HepG2 (cell line): Measurements from ENCODE around the gene TPRG1. TPM values are rescaled to one million over a fixed set of nuclear protein-coding genes. Genes with fewer than 3 reads are reported as not detected.

ENCODE experiments used
- ATAC-seq: fragments of 200-7000 bp; cut with Tn5 transposase; 3 replicates; pipeline ENCODE4 v1.9.1; 2020; ENCODE audit warnings: mild to moderate bottlenecking, moderate library complexity
- BruUV-seq: library from RNA; stranded (reverse); fragments of 400-500 nt; replicated peaks from 2 replicates; lab custom pipeline; 2021; lab: Mats Ljungman, UMichigan
- CTCF ChIA-PET: fragments of 300-600 bp; formaldehyde crosslinking; extraction: SDS; loops from one replicate; lab custom pipeline; 2021; ENCODE audit warnings: low total read pairs, inconsistent platforms, low intra/inter-chr PET ratio; lab: Yijun Ruan, JAX
- POLR2A ChIA-PET: fragments of 350-600 bp; sonication (Branson Sonifier 250); formaldehyde crosslinking; loops from one replicate; lab custom pipeline; 2020; ENCODE audit warnings: antibody characterized with exemption, inconsistent platforms; lab: Yijun Ruan, JAX
- DNase-seq: peaks from one replicate; pipeline ENCODE4 v3.0.0-alpha.2; 2015; ENCODE audit warnings: low spot score
- FAIRE-seq: peaks from 3 replicates; lab custom pipeline; 2011; peaks lifted over from hg19 to GRCh38; lab: Jason Lieb, UNC
- H2AFZ ChIP-seq: one replicate; pipeline ENCODE4 v1.6.1; 2011; ENCODE audit warnings: low read length, inconsistent platforms
- H3K27ac ChIP-seq: fragments of 300-600 bp; 3 replicates; pipeline ENCODE4 v1.8.0; 2011; ENCODE audit warnings: mixed run types, mild to moderate bottlenecking, mixed read lengths, low read length, inconsistent platforms; ENCODE audit not compliant: insufficient read depth; ENCODE audit errors: extremely low read length
- H3K27me3 ChIP-seq, 2 experiments: fragments of 200-600 bp in 1 of 2; 2 replicates in 1 of 2; 3 replicates in 1 of 2; pipeline versions ENCODE4 v1.6.0 to v1.8.0; 2011; ENCODE audit warnings: low read length in 2 of 2, mild to moderate bottlenecking in 2 of 2, moderate library complexity in 2 of 2, inconsistent platforms in 1 of 2; ENCODE audit not compliant: insufficient read depth in 2 of 2, control insufficient read depth in 1 of 2
- H3K36me3 ChIP-seq, 2 experiments: fragments of 200-600 bp in 1 of 2; replicated peaks in 1 of 2; 2 replicates in 1 of 2; 3 replicates in 1 of 2; pipeline versions ENCODE4 v1.5.1 to v1.8.0; 2011; ENCODE audit warnings: low read length in 2 of 2, inconsistent platforms in 1 of 2; ENCODE audit not compliant: insufficient read depth in 2 of 2, control insufficient read depth in 1 of 2
- H3K4me1 ChIP-seq: 2 replicates; pipeline ENCODE4 v1.5.1; 2012; ENCODE audit warnings: low read length, inconsistent platforms; ENCODE audit not compliant: insufficient read depth
- H3K4me2 ChIP-seq: 2 replicates; pipeline ENCODE4 v1.6.0; 2011; ENCODE audit warnings: low read depth, low read length, inconsistent platforms
- H3K4me3 ChIP-seq, 3 experiments: fragments of 200-600 bp in 1 of 3; sonication (generic), shearing (Covaris generic) in 1 of 3; replicated peaks in 1 of 3; 2 replicates each; pipeline ENCODE4 v1.5.1; 2011 to 2016; ENCODE audit warnings: low read length in 3 of 3, inconsistent platforms in 2 of 3, low read depth in 2 of 3, mild to moderate bottlenecking in 2 of 3, control low read depth in 1 of 3, mixed read lengths in 1 of 3; ENCODE audit not compliant: insufficient read depth in 1 of 3
- H3K79me2 ChIP-seq: one replicate; pipeline ENCODE4 v1.6.1; 2011; ENCODE audit warnings: low read length, inconsistent platforms; ENCODE audit not compliant: insufficient read depth
- H3K9ac ChIP-seq: 2 replicates; pipeline ENCODE4 v1.6.0; 2011; ENCODE audit warnings: mild to moderate bottlenecking, low read depth, low read length, inconsistent platforms; ENCODE audit not compliant: insufficient read depth
- H3K9me3 ChIP-seq: 2 replicates; pipeline ENCODE4 v1.5.1; 2012; ENCODE audit warnings: mild to moderate bottlenecking, low read length
- H4K20me1 ChIP-seq: 2 replicates; pipeline ENCODE4 v1.6.0; 2011; ENCODE audit warnings: inconsistent platforms, mild to moderate bottlenecking, low read length, moderate library complexity; ENCODE audit not compliant: insufficient read depth
- CAMTA2 ChIP-seq: sonication (generic); formaldehyde crosslinking; IDR thresholded peaks from 2 replicates; pipeline ENCODE4 v1.4.0; 2020; ENCODE audit warnings: mild to moderate bottlenecking, missing genetic modification reagents, borderline replicate concordance
- ESRRA ChIP-seq: sonication (generic); formaldehyde crosslinking; IDR thresholded peaks from 2 replicates; pipeline ENCODE4 v1.5.1; 2020; ENCODE audit warnings: mild to moderate bottlenecking, low read depth, missing genetic modification reagents
- HDAC2 ChIP-seq: sonication (generic); formaldehyde crosslinking; IDR thresholded peaks from 2 replicates; pipeline ENCODE4 v1.4.0; 2020; ENCODE audit warnings: missing genetic modification reagents
- KIAA2018 ChIP-seq: sonication (generic); formaldehyde crosslinking; IDR thresholded peaks from 2 replicates; pipeline ENCODE4 v1.5.0; 2020; ENCODE audit warnings: mild to moderate bottlenecking, missing genetic modification reagents, borderline replicate concordance
- KMT2B ChIP-seq: IDR thresholded peaks from 2 replicates; pipeline ENCODE4 v1.6.1; 2016; ENCODE audit warnings: missing genetic modification reagents, missing compliant biosample characterization
- MBD4 ChIP-seq: IDR thresholded peaks from 2 replicates; pipeline ENCODE4 v1.6.1; 2012; ENCODE audit warnings: low read length, inconsistent platforms, borderline replicate concordance
- MYNN ChIP-seq: sonication (generic); formaldehyde crosslinking; IDR thresholded peaks from 2 replicates; pipeline ENCODE4 v1.4.0; 2020; ENCODE audit warnings: mild to moderate bottlenecking, low read depth, missing genetic modification reagents
- NR1H2 ChIP-seq: sonication (generic); formaldehyde crosslinking; IDR thresholded peaks from 2 replicates; pipeline ENCODE4 v1.8.1; 2022; ENCODE audit warnings: low read depth, missing genetic modification reagents, borderline replicate concordance
- ZBTB46 ChIP-seq: sonication (generic); formaldehyde crosslinking; IDR thresholded peaks from 2 replicates; pipeline ENCODE4 v1.4.0; 2020; ENCODE audit warnings: mild to moderate bottlenecking, missing genetic modification reagents, borderline replicate concordance
- ZNF10 ChIP-seq: sonication (generic); formaldehyde crosslinking; IDR thresholded peaks from 2 replicates; pipeline ENCODE4 v1.4.0; 2020; ENCODE audit warnings: mild to moderate bottlenecking, low read depth, missing genetic modification reagents, borderline replicate concordance
- ZNF12 ChIP-seq: sonication (generic); formaldehyde crosslinking; IDR thresholded peaks from 2 replicates; pipeline ENCODE4 v1.5.0; 2020; ENCODE audit warnings: missing genetic modification reagents
- ZNF510 ChIP-seq: sonication (generic); formaldehyde crosslinking; IDR thresholded peaks from 2 replicates; pipeline ENCODE4 v1.4.0; 2020; ENCODE audit warnings: low read depth, mild to moderate bottlenecking, missing genetic modification reagents
- ZNF558 ChIP-seq: sonication (generic); formaldehyde crosslinking; IDR thresholded peaks from 2 replicates; pipeline ENCODE4 v1.9.0; 2022; ENCODE audit warnings: mild to moderate bottlenecking, missing genetic modification reagents, borderline replicate concordance
- ZNF710 ChIP-seq: sonication (generic); formaldehyde crosslinking; IDR thresholded peaks from 2 replicates; pipeline ENCODE4 v1.5.0; 2020; ENCODE audit warnings: mild to moderate bottlenecking, missing genetic modification reagents, borderline replicate concordance
- in situ Hi-C: cut with HindIII; loops from 2 replicates; pipeline ENCODE4 v1.10.0; 2017; ENCODE audit warnings: low pct_unique_long_range_greater_than_20kb; ENCODE audit not compliant: extremely low pct_ligation_motif_present
- intact Hi-C: fragments of 100-400 bp; cut with micrococcal nuclease; formaldehyde crosslinking; loops from one replicate; pipeline ENCODE4 v1.10.0; 2022; ENCODE audit not compliant: unreplicated experiment
- polyA plus RNA-seq, 8 experiments: library from polyadenylated mRNA; depleted of rRNA in 3 of 8; stranded (reverse) in 7 of 8; unstranded in 1 of 8; fragments of >200 nt; fragmentation: Illumina TruSeq in 4 of 8; extraction: Trizol in 4 of 8; gene quantifications; 2 replicates each; pipeline versions ENCODE4 v1.2.1 to v1.2.3, GENCODE V29; 2011 to 2016; ENCODE audit warnings: low read depth in 4 of 8, missing spikeins in 1 of 8, mixed read lengths in 1 of 8; ENCODE audit not compliant: insufficient read depth in 1 of 8
- total RNA-seq, 5 experiments: library from RNA; depleted of rRNA; stranded (reverse); fragments of >200 nt; fragmentation: Illumina TruSeq; extraction: Trizol; gene quantifications; 2 replicates each; pipeline ENCODE4 v1.2.3, GENCODE V29; 2016; ENCODE audit warnings: low read depth in 1 of 5

TPRG1 gene
- total and polyA plus RNA-seq, 2 of the 13 experiments (the other 11 are each of a cell fraction or from before 2014, with no cell fraction given), result 0.17 TPM; not detected in 1

GRCh38 chr3:189192725-189193124 lies 21.0 kb downstream of the TPRG1 start:
- no TSS peak for BruUV-seq
- CTCF ChIA-PET, result no interaction called here
- H3K4me2 ChIP-seq, result no peak overlapping the region
- H4K20me1 ChIP-seq, result no peaks in the 10 kb centered on the region
- in situ Hi-C loops, result no loop called here
- peaks cover 26% of the 10 kb centered on the region; the same call in 1 of the 2 replicates for H3K9me3 ChIP-seq
- H3K4me3 ChIP-seq, result no peak overlapping the region
- no peak for DNase-seq
- no peaks in the 10 kb centered on the region for H3K79me2 ChIP-seq
- no peak overlapping the region for H2AFZ ChIP-seq
- H3K27ac ChIP-seq, result no peak overlapping the region
- no peak overlapping the region for H3K9ac ChIP-seq
- FAIRE-seq, result no peak
- H3K4me1 ChIP-seq, result no peaks in the 10 kb centered on the region
- intact Hi-C loops, result no loop called here
- no peaks in the 10 kb centered on the region for H3K36me3 ChIP-seq
- no peak for ATAC-seq
- POLR2A ChIA-PET, result no interaction called here
- H3K27me3 ChIP-seq, result no peaks in the 10 kb centered on the region; a peak in 1 of 5 replicates
- no peak for TF ChIP-seq ZNF510 (CRISPR knock-in tag)
- TF ChIP-seq KMT2B (CRISPR knock-in tag), result no peak
- TF ChIP-seq ZNF12, result no peak
- no peak for TF ChIP-seq CAMTA2
- no peak for TF ChIP-seq MBD4
- no peak for TF ChIP-seq ESRRA (CRISPR knock-in tag)
- no peak for TF ChIP-seq ZNF710 (CRISPR knock-in tag)
- no peak for TF ChIP-seq NR1H2 (CRISPR knock-in tag)
- TF ChIP-seq ZNF558 (CRISPR knock-in tag), result no peak
- no peak for TF ChIP-seq ZNF10 (CRISPR knock-in tag)
- no peak for TF ChIP-seq KIAA2018 (CRISPR knock-in tag)
- TF ChIP-seq ZBTB46 (CRISPR knock-in tag), result no peak
- TF ChIP-seq MYNN (CRISPR knock-in tag), result no peak
- no peak for TF ChIP-seq HDAC2 (CRISPR knock-in tag)
